IMR-90 (cell line): ENCODE measurements around the gene MXD4. TPM values are rescaled to one million over a fixed set of nuclear protein-coding genes. Genes with fewer than 3 reads are reported as not detected.

ENCODE experiments used
- ATAC-seq: fragments of 200-7000 bp; cut with Tn5 transposase; 2 replicates; pipeline ENCODE4 v1.9.1; 2020; ENCODE audit warnings: low read depth, mild to moderate bottlenecking, moderate library complexity
- BruUV-seq: library from RNA; stranded (reverse); fragments of 400-500 nt; replicated peaks from 2 replicates; lab custom pipeline; 2021; lab: Mats Ljungman, UMichigan
- CTCF ChIA-PET: fragments of 300-600 bp; formaldehyde crosslinking; extraction: SDS; loops from one replicate; lab custom pipeline; 2021; ENCODE audit warnings: antibody characterized with exemption; lab: Yijun Ruan, JAX
- POLR2A ChIA-PET: fragments of 300-600 bp; sonication (Branson Sonifier 250); formaldehyde crosslinking; loops from one replicate; lab custom pipeline; 2022; ENCODE audit warnings: antibody characterized with exemption; ENCODE audit not compliant: unreplicated experiment; lab: Charles Lee
- DNase-seq: peaks from one replicate; pipeline ENCODE4 v3.0.0; 2013
- H2AFZ ChIP-seq: replicated peaks from 2 replicates; pipeline ENCODE3; 2013; ENCODE audit warnings: low read length, mild to moderate bottlenecking; ENCODE audit not compliant: poor library complexity
- H2AK5ac ChIP-seq: 2 replicates; pipeline ENCODE4 v1.6.1; 2013; ENCODE audit warnings: low read depth, low read length, inconsistent platforms
- H2AK9ac ChIP-seq: replicated peaks from 2 replicates; pipeline ENCODE3; 2013; ENCODE audit warnings: mild to moderate bottlenecking, low read depth, low read length, moderate library complexity; ENCODE audit not compliant: poor library complexity
- H2BK120ac ChIP-seq: 2 replicates; pipeline ENCODE4 v1.6.1; 2013; ENCODE audit warnings: low read depth, low read length, inconsistent platforms
- H2BK15ac ChIP-seq: 3 replicates; pipeline ENCODE4 v1.6.1; 2013; ENCODE audit warnings: low read depth, low read length, inconsistent platforms
- H2BK20ac ChIP-seq: 2 replicates; pipeline ENCODE4 v1.6.1; 2013; ENCODE audit warnings: low read depth, mild to moderate bottlenecking, inconsistent platforms, low read length, moderate library complexity
- H2BK5ac ChIP-seq: 2 replicates; pipeline ENCODE4 v1.6.1; 2013; ENCODE audit warnings: mild to moderate bottlenecking, low read depth, low read length, inconsistent platforms; ENCODE audit not compliant: poor library complexity, severe bottlenecking
- H3K14ac ChIP-seq: replicated peaks from 2 replicates; pipeline ENCODE4 v1.6.1; 2013; ENCODE audit warnings: low read depth, low read length, inconsistent platforms
- H3K18ac ChIP-seq: 2 replicates; pipeline ENCODE4 v1.6.1; 2013; ENCODE audit warnings: low read depth, low read length, control low read depth
- H3K23ac ChIP-seq: 2 replicates; pipeline ENCODE4 v1.6.1; 2013; ENCODE audit warnings: low read depth, low read length, inconsistent platforms
- H3K27ac ChIP-seq: 2 replicates; pipeline ENCODE4 v1.5.1; 2013; ENCODE audit warnings: mild to moderate bottlenecking, control low read depth, low read length; ENCODE audit not compliant: insufficient read depth
- H3K27me3 ChIP-seq: 2 replicates; pipeline ENCODE4 v1.6.1; 2013; ENCODE audit warnings: low read length; ENCODE audit not compliant: control insufficient read depth, insufficient read depth
- H3K36me3 ChIP-seq: 2 replicates; pipeline ENCODE4 v1.6.1; 2013; ENCODE audit warnings: low read length, mixed read lengths; ENCODE audit not compliant: control insufficient read depth, insufficient read depth
- H3K4ac ChIP-seq: 2 replicates; pipeline ENCODE4 v1.6.1; 2013; ENCODE audit warnings: low read depth, low read length, inconsistent platforms
- H3K4me1 ChIP-seq: 2 replicates; pipeline ENCODE4 v1.6.1; 2013; ENCODE audit warnings: low read length, mixed read lengths; ENCODE audit not compliant: control insufficient read depth, insufficient read depth
- H3K4me2 ChIP-seq: 2 replicates; pipeline ENCODE4 v1.6.1; 2013; ENCODE audit warnings: low read depth, mild to moderate bottlenecking, control low read depth, low read length, moderate library complexity
- H3K4me3 ChIP-seq: 2 replicates; pipeline ENCODE4 v1.5.1; 2013; ENCODE audit warnings: low read depth, mild to moderate bottlenecking, control low read depth, low read length, moderate library complexity; ENCODE audit not compliant: insufficient read depth
- H3K56ac ChIP-seq: 2 replicates; pipeline ENCODE4 v1.6.1; 2013; ENCODE audit warnings: low read length, inconsistent platforms; ENCODE audit not compliant: insufficient read depth; ENCODE audit errors: extremely low read depth
- H3K79me1 ChIP-seq, 2 experiments: 2 replicates each; pipeline ENCODE4 v1.6.1; 2013; ENCODE audit warnings: low read length in 2 of 2, inconsistent platforms in 1 of 2, low read depth in 1 of 2
- H3K9ac ChIP-seq: 2 replicates; pipeline ENCODE4 v1.6.1; 2013; ENCODE audit warnings: low read depth, low read length, control low read depth
- H3K9me1 ChIP-seq: 2 replicates; pipeline ENCODE4 v1.6.1; 2013; ENCODE audit warnings: low read length, inconsistent platforms; ENCODE audit not compliant: insufficient read depth
- H3K9me3 ChIP-seq: 2 replicates; pipeline ENCODE4 v1.6.1; 2013; ENCODE audit warnings: low read length; ENCODE audit not compliant: control insufficient read depth, insufficient read depth
- H4K20me1 ChIP-seq: 2 replicates; pipeline ENCODE4 v1.6.1; 2013; ENCODE audit warnings: low read length, inconsistent platforms; ENCODE audit not compliant: insufficient read depth
- H4K5ac ChIP-seq: 2 replicates; pipeline ENCODE4 v1.6.1; 2013; ENCODE audit warnings: mild to moderate bottlenecking, low read depth, low read length, control low read depth
- H4K8ac ChIP-seq, 2 experiments: 2 replicates each; pipeline ENCODE4 v1.6.1; 2013; ENCODE audit warnings: low read depth in 2 of 2, low read length in 2 of 2, control low read depth in 1 of 2, inconsistent platforms in 1 of 2
- H4K91ac ChIP-seq: 2 replicates; pipeline ENCODE4 v1.6.1; 2013; ENCODE audit warnings: low read depth, low read length, inconsistent platforms; ENCODE audit not compliant: insufficient read depth
- CHD1 ChIP-seq: IDR thresholded peaks from 2 replicates; pipeline ENCODE4 v1.6.1; 2012; ENCODE audit warnings: low read depth, low read length, improper control_type of control experiment
- ELK1 ChIP-seq: fragments of 150-350 bp; IDR thresholded peaks from 2 replicates; pipeline ENCODE4 v1.6.1; 2016; ENCODE audit warnings: low read depth, mild to moderate bottlenecking, low read length, moderate library complexity, borderline replicate concordance
- MAFK ChIP-seq: IDR thresholded peaks from 2 replicates; pipeline ENCODE4 v1.6.1; 2012; ENCODE audit warnings: low read depth, low read length, improper control_type of control experiment
- NFE2L2 ChIP-seq: fragments of 150-350 bp; IDR thresholded peaks from 2 replicates; pipeline ENCODE4 v1.6.1; 2016; ENCODE audit warnings: low read depth, mild to moderate bottlenecking, low read length
- RAD21 ChIP-seq: IDR thresholded peaks from 2 replicates; pipeline ENCODE4 v1.6.1; 2012; ENCODE audit warnings: low read length, improper control_type of control experiment
- RCOR1 ChIP-seq: IDR thresholded peaks from 2 replicates; pipeline ENCODE4 v1.6.1; 2012; ENCODE audit warnings: mild to moderate bottlenecking, low read length, improper control_type of control experiment; ENCODE audit not compliant: insufficient replicate concordance
- RFX5 ChIP-seq: IDR thresholded peaks from 2 replicates; pipeline ENCODE4 v1.8.0; 2012; ENCODE audit warnings: low read depth, mild to moderate bottlenecking, low read length, moderate library complexity
- SMC3 ChIP-seq: fragments of 150-350 bp; IDR thresholded peaks from 2 replicates; pipeline ENCODE4 v1.6.1; 2016; ENCODE audit warnings: low read depth, mild to moderate bottlenecking, antibody characterized with exemption, low read length, moderate library complexity
- USF2 ChIP-seq: fragments of 150-350 bp; IDR thresholded peaks from 2 replicates; pipeline ENCODE4 v1.6.1; 2017; ENCODE audit warnings: mild to moderate bottlenecking, antibody characterized with exemption, low read length, low read depth
- WGBS, 2 experiments: methylation state at CpG; one replicate each; pipeline versions ENCODE4 v1.1.5 to v1.1.7; 2013; ENCODE audit warnings: missing lambda C conversion rate in 2 of 2; ENCODE audit not compliant: insufficient read length in 1 of 2; ENCODE audit errors: extremely low coverage in 2 of 2; 5-methylcytosine and 5-hydroxymethylcytosine counted together
- dilution Hi-C: fragments of 300-500 bp; cut with HindIII; formaldehyde crosslinking; loops from one replicate; pipeline ENCODE4 v1.14.3; 2018; ENCODE audit warnings: low sequenced_read_pairs; ENCODE audit not compliant: unreplicated experiment
- in situ Hi-C: fragments of 300-500 bp; cut with MboI; formaldehyde crosslinking; loops from 3 replicates; pipeline ENCODE4 v1.14.3; 2019; ENCODE audit warnings: low sequenced_read_pairs, inconsistent platforms, mixed read lengths
- intact Hi-C: fragments of 100-400 bp; cut with micrococcal nuclease; formaldehyde crosslinking; loops from 2 replicates; pipeline ENCODE4 v1.10.0; 2022
- polyA plus RNA-seq, 3 experiments: library from polyadenylated mRNA; depleted of rRNA; stranded (reverse); fragments of >200 nt; gene quantifications; 2 replicates each; pipeline ENCODE4 v1.2.3, GENCODE V29; 2012; ENCODE audit warnings: low replicate concordance in 1 of 3
- total RNA-seq: library from RNA; depleted of rRNA; stranded (reverse); fragments of >200 nt; gene quantifications from 2 replicates; pipeline ENCODE4 v1.2.3, GENCODE V29; 2012

MXD4 gene
- total and polyA plus RNA-seq, 2 of the 4 experiments (the other 2 are of a cell fraction) = 22.8 to 54.4 TPM

GRCh38 chr4:2299794-2300193, 37.9 kb upstream of the MXD4 start:
- H4K20me1 ChIP-seq = no peaks in the 10 kb centered on the region
- no peak overlapping the region for H2AFZ ChIP-seq
- no peak overlapping the region for H3K4me2 ChIP-seq
- DNase-seq (no peak), ATAC-seq (no peak)
- H4K5ac ChIP-seq = no peak overlapping the region
- H3K18ac ChIP-seq = no peak overlapping the region
- H3K23ac ChIP-seq = no peak overlapping the region
- ChIA-PET POLR2A (no interaction called here), CTCF (no interaction called here)
- in situ Hi-C loops (no loop called here), dilution Hi-C loops (no loop called here), intact Hi-C loops (no loop called here)
- no peak overlapping the region for H3K14ac ChIP-seq
- no peak overlapping the region for H4K8ac ChIP-seq
- no peak overlapping the region for H2BK120ac ChIP-seq
- H3K9me3 ChIP-seq = peaks cover 7% of the 10 kb centered on the region
- no peaks in the 10 kb centered on the region for H3K36me3 ChIP-seq
- H2AK9ac ChIP-seq = no peak overlapping the region
- no peak overlapping the region for H3K4ac ChIP-seq
- peaks cover 13% of the 10 kb centered on the region for H3K27me3 ChIP-seq
- H3K9ac ChIP-seq = no peak overlapping the region
- H3K27ac ChIP-seq = no peak overlapping the region
- no peaks in the 10 kb centered on the region for H3K79me1 ChIP-seq
- WGBS, 2 experiments = no CpG with 5 or more reads among the region's 2 CpGs
- no peak overlapping the region for H2AK5ac ChIP-seq
- BruUV-seq = no TSS peak
- no peak overlapping the region for H3K4me3 ChIP-seq
- H4K91ac ChIP-seq = no peak overlapping the region
- H3K4me1 ChIP-seq = no peaks in the 10 kb centered on the region; the same call in 1 of the 2 replicates
- no peak overlapping the region for H2BK5ac ChIP-seq
- H2BK15ac ChIP-seq = no peak overlapping the region
- H2BK20ac ChIP-seq = no peak overlapping the region
- no peak overlapping the region for H3K56ac ChIP-seq
- no peaks in the 10 kb centered on the region for H3K9me1 ChIP-seq
- no peak for TF ChIP-seq MAFK
- no peak for TF ChIP-seq CHD1
- TF ChIP-seq RCOR1 = no peak
- no peak for TF ChIP-seq USF2
- no peak for TF ChIP-seq RFX5
- no peak for TF ChIP-seq NFE2L2
- TF ChIP-seq ELK1 = no peak
- TF ChIP-seq RAD21 = no peak
- TF ChIP-seq SMC3 = no peak
